ENCODE measurements around the gene KRT33A.

DNA sequence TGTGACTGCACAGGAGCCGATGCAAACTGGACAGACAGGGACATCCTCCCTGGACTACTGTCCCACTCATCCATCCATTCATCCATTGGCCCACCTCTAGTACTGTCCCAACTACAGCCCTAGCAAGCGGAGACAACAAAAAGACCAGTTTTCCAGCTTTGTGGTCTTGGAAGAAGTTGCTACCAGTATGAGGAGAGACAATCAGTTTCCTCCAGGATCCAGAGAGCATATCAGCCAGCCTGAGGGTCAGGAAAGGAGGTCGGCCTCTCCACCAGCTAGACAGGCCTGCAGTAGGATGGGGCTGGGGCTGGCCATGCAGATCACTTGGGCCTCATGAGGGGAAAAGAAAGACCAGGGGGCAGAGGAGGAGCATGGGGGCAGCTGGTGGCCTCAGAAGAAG is 16.8 kb downstream of the KRT33A start:
- TF ChIP-seq CTCF (conservative IDR thresholded peaks at IDR 0.05; ENCODE audit: low read depth in 2 of 2): no peak
- no peak for TF ChIP-seq POLR2AphosphoS5 (IDR thresholded peaks at IDR 0.05; ENCODE audit: low read depth)
- no peak for TF ChIP-seq ZNF114 (CRISPR knock-in tag; IDR thresholded peaks at IDR 0.05)
- TF ChIP-seq JUNB (IDR thresholded peaks at IDR 0.05; ENCODE audit: unreplicated experiment): no peak
- no peak for TF ChIP-seq REST (IDR thresholded peaks at IDR 0.05; ENCODE audit: unreplicated experiment)
- TF ChIP-seq CREB1 (CRISPR knock-in tag; IDR thresholded peaks at IDR 0.05; ENCODE audit: low read depth): no peak
- no peak for TF ChIP-seq EZH2 (IDR thresholded peaks at IDR 0.05; ENCODE audit: low read depth, unreplicated experiment)
- TF ChIP-seq EZH2phosphoT487 (IDR thresholded peaks at IDR 0.05; ENCODE audit: unreplicated experiment): no peak
- no peak for TF ChIP-seq ZNF331 (CRISPR knock-in tag; IDR thresholded peaks at IDR 0.05; ENCODE audit: low read depth)
- TF ChIP-seq NANOG (IDR thresholded peaks at IDR 0.05; ENCODE audit: borderline replicate concordance): no peak
- TF ChIP-seq, protein P1, sequence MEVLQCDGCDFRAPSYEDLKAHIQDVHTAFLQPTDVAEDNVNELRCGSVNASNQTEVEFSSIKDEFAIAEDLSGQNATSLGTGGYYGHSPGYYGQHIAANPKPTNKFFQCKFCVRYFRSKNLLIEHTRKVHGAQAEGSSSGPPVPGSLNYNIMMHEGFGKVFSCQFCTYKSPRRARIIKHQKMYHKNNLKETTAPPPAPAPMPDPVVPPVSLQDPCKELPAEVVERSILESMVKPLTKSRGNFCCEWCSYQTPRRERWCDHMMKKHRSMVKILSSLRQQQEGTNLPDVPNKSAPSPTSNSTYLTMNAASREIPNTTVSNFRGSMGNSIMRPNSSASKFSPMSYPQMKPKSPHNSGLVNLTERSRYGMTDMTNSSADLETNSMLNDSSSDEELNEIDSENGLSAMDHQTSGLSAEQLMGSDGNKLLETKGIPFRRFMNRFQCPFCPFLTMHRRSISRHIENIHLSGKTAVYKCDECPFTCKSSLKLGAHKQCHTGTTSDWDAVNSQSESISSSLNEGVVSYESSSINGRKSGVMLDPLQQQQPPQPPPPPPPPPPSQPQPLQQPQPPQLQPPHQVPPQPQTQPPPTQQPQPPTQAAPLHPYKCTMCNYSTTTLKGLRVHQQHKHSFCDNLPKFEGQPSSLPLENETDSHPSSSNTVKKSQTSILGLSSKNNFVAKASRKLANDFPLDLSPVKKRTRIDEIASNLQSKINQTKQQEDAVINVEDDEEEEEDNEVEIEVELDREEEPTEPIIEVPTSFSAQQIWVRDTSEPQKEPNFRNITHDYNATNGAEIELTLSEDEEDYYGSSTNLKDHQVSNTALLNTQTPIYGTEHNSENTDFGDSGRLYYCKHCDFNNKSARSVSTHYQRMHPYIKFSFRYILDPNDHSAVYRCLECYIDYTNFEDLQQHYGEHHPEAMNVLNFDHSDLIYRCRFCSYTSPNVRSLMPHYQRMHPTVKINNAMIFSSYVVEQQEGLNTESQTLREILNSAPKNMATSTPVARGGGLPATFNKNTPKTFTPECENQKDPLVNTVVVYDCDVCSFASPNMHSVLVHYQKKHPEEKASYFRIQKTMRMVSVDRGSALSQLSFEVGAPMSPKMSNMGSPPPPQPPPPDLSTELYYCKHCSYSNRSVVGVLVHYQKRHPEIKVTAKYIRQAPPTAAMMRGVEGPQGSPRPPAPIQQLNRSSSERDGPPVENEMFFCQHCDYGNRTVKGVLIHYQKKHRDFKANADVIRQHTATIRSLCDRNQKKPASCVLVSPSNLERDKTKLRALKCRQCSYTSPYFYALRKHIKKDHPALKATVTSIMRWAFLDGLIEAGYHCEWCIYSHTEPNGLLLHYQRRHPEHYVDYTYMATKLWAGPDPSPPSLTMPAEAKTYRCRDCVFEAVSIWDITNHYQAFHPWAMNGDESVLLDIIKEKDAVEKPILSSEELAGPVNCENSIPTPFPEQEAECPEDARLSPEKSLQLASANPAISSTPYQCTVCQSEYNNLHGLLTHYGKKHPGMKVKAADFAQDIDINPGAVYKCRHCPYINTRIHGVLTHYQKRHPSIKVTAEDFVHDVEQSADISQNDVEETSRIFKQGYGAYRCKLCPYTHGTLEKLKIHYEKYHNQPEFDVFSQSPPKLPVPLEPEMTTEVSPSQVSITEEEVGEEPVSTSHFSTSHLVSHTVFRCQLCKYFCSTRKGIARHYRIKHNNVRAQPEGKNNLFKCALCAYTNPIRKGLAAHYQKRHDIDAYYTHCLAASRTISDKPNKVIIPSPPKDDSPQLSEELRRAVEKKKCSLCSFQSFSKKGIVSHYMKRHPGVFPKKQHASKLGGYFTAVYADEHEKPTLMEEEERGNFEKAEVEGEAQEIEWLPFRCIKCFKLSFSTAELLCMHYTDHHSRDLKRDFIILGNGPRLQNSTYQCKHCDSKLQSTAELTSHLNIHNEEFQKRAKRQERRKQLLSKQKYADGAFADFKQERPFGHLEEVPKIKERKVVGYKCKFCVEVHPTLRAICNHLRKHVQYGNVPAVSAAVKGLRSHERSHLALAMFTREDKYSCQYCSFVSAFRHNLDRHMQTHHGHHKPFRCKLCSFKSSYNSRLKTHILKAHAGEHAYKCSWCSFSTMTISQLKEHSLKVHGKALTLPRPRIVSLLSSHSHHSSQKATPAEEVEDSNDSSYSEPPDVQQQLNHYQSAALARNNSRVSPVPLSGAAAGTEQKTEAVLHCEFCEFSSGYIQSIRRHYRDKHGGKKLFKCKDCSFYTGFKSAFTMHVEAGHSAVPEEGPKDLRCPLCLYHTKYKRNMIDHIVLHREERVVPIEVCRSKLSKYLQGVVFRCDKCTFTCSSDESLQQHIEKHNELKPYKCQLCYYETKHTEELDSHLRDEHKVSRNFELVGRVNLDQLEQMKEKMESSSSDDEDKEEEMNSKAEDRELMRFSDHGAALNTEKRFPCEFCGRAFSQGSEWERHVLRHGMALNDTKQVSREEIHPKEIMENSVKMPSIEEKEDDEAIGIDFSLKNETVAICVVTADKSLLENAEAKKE (CRISPR knock-in tag; IDR thresholded peaks at IDR 0.05): no peak

Measured in GM23338 (cell line).